Suppressor macrophage treated with lipopolysaccharide for 4 hours (primary cell): Measurements from ENCODE around the gene GNG10.
"Not testable (repeated sequence)": the region's sequence is repeated elsewhere in the genome, so short reads cannot be mapped to it uniquely, and the experiment has no call there.

ENCODE experiments used
- DNase-seq: peaks from one replicate; pipeline ENCODE4 v3.0.0-alpha.2; 2020

Gene GNG10

DNA sequence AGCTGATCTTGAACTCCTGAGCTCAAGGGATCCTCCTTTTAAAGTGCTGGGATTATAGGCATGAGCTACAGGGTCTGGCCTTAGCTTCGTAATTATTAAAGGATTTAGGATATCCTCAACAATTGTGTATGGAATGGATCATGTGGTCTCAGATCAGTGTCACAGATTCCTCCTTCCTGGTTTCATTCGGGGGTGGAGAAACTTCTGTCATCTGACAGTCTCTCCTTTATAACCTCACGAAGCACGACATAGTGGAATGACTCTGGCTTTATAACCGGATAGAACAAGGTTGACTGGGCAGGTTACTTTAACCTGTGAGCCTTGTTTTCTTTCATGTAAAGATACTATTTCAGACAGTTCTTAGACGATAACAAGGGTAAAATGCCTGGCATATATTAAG lies 4.4 kb upstream of the GNG10 start:
- DNase-seq: no peak

DNA sequence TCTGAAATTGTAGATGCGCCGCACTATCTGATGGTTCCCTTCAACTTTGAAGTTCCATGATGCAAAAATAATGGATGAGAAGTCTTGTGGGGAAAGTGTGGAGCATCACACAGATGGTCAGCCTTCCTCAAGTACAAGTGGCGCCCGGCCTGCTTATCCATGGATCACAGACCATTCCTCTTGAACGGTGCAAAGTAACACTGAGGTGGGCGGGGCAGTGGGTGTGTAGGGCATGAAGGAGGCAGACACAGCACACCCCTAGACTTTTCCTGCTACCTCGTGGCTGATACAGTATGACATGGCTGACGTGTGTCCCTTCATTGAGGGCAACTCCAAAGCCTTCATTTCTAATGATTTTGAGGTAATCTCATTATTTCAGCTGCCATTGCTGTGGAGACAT lies 2.5 kb upstream of the GNG10 start:
- DNase-seq: no peak

DNA sequence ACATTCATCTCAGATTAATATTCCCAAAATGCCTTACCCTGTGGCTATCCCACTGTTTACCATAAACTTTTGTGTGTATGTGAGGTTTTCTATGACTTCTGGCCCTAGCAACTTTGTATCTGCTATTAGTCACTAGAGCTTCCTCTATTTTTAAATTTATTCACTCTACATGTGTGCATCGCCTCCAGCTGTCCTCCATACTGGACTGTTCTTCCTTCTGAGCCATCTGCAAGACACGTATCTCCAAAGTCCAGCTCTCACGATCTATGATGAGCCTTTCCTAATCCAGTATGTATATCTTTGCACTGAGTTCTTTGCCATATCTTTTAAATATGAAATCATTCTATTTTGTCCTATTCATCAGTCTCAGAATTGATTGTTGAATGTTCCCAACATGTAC lies 1.7 kb upstream of the GNG10 start:
- DNase-seq: peak; percentile 47

DNA sequence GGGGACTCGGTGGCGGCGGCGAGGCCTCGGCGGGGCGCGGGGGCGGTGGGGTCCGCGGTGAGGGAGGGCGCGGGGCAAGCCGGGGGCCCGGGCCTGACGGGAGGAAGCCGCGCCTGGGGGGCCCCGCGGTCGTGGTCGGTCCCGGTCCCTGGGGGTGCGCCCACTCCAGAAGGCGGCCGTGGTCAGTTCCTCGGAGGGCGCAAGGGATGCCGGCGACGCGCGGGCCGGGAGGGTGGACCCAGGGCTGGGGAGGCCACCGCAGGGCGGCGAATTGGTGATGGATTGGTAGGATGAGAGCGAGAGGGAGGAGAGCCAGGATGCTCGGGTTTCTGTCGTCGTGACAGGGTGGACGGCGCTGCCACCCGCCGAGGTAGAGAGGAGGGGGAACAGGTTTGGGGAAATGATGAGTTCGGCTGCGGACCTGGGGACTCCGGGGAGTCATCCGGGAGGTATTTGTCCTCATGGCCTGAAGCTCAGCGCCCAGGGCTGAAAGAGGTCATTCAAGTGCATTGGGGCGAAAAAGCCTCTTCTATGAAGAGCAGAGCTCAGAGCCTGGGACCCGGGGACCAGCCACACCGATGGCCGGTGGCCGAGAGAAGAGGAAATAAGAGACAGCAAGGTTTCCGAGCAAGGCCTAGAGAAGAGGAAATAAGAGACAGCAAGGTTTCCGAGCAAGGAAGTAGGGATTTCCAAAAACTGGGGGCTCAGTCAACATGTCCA lies 557 bp downstream of the GNG10 start:
- peak; percentile 75 for DNase-seq

DNA sequence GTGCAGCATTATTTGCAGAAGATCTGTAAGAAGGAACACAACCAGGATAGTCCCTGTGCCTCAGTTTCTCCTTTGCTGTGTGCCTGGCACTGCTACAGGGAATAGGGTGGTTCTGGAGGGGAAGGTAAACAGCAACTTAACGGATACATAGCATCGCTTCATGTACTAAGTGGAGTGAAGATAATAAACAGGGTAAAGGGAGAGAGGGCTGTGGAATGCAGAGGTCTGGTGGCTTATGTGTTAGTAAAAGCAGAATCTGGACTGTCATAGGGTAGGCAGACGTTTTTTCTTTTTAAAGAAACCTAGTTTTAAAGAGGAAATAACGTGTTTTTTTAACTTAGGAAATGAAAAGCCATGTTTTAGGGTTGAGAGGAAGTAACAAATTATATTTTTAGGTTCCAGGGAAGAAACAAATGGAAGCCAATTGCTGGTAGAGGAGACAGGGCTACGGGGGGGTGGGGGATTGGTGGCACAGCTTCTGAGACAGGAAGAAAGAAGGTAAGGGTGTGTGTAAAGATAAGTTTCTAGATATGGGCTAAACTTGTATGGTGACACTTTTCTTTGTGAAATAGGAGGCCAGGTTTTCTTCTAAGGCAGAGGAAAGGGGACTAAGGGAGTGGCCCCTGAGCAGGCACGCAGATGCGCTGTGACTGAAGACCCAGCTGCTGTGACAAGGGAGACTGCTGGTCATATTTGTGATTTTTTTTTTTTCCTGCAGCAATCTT lies 1.3 kb downstream of the GNG10 start:
- DNase-seq: peak; percentile 13

DNA sequence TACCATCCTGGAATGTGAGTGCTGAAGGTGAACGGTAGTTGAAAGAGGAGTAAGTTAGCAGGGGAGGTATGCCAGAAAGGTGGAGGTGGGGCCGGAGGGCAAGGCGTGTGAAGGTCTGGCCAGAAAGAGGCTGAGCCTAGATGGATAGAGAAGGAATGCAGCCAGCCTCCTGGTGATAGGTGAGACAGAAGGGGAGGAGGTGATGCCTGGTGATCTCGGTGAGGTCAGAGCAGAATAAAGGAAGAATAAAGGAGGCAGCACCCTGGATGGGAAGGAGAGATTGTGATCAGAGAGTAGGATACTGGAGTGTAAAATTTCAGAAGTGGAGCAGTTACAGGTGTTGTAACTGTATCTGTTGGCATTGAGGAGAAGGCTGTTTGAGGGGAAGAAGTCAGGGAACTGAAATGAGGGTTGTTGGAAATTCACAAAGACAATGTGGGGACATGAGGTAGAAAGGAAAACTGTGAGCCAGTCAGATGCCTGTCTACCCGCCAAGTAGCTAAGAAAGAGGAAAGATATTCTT lies 2.0 kb downstream of the GNG10 start:
- no peak for DNase-seq

DNA sequence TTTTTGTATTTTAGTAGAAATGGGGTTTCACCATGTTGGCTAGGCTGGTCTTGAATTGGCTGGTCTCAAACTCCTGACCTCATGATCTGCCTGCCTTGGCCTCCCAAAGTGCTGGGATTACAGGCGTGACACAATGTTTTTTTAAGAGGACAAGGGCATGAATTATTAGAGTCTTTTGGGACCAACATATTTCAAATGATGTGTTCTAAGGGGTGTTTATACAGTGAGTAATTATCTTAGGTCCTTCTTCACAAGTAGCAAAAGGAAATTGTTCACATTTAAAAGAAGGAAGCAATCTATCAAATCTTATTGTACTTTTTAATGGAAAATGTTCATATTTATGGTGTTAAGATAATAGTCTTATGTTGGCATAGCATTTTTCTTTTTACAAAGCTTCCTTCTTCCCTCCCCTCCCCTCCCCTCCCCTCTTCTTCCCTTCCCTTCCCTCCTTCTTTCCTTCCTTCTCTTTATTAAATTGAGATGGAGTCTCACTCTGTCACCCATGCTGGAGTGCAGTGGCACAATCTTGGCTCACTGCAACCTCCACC lies 6.7 kb downstream of the GNG10 start:
- no peak for DNase-seq

DNA sequence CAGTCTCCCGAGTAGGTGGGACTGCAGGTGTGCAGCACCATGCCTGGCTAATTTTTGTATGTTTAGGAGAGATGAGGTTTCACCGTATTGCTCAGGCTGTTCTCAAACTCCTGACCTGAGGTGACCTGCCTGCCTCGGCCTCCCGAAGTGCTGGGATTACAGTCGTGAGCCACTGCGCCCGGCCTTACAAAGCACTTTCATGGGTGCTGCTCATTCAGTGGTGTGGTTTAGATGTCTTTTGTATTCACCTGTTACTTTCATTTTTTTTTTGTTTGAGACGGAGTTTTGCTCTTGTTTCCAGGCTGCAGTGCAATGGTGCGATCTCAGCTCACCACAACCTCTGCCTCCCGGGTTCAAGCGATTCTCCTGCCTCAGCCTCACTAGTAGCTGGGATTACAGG lies 7.2 kb downstream of the GNG10 start:
- DNase-seq: not testable (repeated sequence)

DNA sequence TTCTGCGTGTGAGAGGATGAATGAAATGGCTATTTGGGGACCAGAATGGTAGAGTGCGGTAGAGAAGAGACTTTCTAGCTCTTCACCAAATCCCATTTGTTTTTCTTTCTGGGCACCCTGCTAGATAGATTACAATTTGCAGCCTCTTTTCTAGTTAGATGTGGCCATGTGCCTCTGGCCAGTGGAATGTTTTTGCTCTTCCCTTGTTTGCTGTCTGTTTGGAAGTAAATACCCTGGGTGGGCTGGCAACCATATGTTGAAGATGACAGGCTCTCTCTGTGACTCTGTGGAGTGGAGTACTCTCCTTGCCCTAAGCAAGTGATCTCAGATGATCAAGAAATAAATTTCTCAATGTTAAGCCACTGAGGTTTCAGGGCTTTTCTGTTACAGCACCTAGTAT lies 12.9 kb downstream of the GNG10 start:
- no peak for DNase-seq

DNA sequence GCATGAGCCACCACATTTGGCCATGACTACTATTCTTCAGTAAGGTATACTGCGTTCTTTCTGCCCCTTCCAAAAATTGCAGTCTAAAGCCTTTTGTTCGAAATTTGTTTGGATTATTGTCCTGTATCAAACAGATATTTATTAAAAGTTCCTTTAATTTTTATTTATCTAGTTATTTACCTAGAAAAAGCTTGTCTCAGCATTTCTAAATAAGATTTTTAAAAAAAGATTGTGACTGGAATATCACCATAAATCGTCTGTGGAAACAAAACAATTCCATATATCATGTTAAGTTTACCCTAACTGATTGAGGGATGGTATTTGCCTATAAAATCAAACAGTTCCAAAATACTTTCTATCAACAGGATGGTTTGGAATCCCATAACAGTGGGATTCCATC lies 14.7 kb downstream of the GNG10 start:
- DNase-seq: no peak

DNA sequence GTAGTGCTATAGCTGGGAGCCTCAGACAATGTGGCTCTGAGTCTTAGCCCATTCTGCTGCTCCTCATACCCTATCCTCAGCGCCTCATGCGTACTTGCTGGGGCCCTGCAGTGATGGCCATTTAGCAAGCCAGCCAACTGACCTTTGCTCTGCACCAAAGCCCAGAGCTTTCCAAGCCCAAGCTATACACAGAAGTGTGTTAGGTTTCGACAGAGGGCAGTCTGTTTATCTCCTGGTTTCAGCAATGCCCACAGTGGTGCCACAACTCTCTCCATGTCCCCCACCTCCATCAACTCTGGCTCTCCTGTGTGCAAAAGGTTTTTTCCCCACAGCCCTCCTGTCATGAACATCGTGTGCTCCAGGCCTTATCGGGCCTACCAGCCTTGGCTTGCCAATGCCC lies 16.9 kb downstream of the GNG10 start:
- no peak for DNase-seq

DNA sequence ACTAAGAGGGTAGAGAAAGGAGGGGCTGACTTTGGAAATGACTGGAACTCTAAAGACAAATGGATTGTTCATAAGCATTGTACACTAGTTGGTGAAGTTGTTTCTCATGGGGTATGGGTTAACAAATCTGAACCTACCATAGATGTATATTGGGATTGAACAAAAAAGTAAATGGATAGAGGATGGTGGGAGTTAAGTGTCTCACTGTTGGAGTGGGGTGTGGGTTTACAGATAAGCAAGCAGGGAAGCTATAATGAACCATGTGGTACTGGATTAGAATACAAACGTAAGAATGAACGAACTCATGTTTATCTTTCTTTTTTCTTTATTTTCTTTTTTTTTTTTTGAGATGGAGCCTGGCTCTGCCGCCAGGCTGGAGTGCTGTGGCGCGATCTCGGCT lies 17.8 kb downstream of the GNG10 start:
- DNase-seq: no peak

DNA sequence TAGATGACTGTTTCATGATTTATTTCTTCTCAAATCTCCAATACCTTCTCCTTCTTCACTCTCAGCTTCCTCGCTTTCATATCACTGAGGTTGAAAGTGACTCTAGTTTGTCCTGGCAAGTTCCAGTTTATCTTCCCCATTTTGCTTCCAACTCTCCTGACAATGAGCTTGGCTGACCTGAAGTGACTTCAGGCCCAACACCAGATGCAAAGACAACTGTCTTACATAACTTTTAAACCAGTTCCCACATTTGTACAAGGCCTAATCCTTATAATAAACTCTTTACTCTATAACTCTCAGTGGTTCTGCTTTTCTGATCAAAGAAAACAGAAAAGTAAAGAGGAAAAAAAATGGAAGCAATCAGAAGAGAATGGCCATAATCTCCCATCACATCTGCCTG lies 22.0 kb downstream of the GNG10 start:
- peak; percentile 53 for DNase-seq

DNA sequence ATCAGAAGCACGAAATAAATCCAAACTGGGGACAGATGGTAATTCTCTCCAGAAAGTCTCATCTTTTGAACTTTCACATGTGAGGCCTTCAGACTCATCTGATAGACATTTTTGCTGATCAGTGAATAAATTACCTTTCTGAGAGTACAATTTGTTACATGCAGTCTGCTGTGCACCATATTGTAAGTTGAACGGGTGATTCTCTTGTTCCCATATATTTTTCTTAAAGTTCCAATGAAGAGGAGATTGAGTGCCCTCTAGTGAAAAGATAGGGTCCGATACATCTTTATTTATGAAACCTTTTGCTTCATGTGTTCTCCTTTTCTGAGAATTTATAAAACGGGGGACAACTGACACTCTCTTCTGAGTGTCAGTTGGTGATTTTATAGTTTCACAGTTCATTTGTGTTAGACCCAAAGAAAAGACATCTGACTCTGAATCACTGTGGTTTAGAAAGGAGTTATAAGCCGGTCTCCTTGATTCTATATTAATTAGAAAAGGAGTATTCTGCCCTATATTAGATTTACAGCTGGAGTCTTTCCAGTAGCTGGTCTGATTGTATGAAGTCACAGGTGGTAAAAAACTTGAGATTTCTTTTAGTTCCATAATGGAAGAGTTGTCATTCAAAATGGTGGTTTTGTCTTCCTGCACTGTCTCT lies 30.4 kb downstream of the GNG10 start:
- DNase-seq: peak; percentile 61

DNA sequence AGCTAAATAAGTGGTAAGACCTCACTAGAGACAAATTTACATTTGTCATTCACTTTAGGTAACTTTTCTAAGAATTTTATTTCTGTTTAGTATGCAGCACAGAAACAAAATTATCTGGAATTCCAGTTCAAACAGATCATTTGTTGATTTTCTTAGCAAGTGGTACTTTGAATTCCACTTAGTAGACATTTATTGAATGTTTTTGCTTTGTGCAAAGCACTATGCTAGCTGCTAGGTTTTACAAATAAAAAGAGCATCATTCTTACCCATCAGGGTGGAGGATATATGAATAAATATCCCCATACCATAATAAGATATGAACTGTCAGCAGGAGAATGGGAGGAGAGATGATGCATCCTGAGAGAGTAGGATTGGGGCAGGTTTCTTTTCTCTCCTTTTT lies 35.4 kb downstream of the GNG10 start:
- no peak for DNase-seq

DNA sequence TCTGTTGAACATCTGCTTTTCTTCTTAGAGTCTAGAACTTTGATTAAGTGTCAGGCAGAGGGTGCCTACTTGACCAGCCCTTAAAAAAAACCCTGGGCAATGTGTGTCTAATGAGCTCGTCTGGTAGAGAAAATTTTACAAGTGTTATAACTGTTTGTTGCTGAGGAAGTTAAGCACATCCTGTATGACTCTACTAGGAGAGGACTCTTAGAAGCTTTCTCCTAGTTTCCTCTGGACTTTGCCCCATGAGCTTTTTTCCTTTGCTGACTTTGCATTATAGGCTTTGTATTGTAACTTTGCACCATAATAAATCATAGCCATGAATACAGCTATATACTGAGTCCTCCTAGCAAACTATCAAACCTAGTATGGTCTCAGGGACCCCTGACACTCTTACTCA lies 39.4 kb downstream of the GNG10 start:
- peak; percentile 2 for DNase-seq

DNA sequence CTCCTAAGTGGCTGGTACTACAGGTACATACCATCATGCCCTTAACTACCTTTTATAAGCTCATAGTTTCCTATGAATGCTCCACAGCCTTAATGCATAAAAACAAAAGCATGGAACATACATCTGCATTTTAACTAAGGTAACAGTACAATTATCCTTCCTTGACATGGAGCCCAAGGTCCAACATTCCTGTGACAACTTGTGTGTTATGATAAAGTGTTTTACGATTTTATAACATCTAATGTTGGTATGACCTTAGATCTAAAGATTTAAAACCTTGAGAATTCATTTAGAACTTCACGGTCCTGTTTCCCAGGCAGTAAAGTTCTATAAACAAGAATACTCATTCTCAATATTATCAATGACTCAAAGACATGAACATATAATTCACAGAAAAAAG lies 43.1 kb downstream of the GNG10 start:
- no peak for DNase-seq

DNA sequence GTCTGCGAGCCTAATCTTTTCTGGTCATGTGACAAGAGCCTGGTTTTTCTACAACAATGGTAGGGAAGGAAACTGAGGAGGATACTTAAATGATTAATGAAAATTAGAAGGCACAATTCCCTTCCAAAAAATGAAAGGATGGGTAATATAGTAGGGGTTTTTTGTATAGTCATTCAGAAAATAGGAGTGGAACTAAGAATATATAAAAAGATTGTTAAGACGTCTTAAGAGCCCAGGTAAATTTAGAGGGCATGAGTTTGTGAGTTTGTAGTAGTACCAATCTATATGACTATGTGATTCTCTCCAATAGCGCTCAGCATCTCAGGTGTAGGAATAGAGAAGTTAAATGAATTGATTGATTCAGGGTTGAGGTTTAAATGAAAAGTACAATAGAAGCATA lies 50.1 kb downstream of the GNG10 start:
- DNase-seq: no peak

DNA sequence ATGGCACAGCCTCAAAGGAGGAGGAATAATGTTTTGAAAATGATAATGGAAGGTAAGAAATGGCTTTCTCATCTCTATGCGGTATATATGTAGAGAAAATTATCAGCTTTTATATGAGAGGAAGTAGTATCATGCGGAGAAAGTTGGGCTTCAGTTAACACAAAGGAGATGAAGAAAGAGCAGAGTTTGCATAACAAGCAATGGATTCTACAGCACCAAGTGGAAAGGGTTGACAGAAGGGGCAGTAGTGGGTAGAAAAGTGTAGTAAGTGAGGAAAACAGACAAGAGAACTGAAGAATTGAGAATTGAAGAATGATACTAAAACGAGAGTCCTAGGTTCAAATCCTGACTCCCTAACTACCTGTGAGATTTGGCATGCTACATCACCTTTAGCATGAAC lies 51.0 kb downstream of the GNG10 start:
- DNase-seq: no peak

DNA sequence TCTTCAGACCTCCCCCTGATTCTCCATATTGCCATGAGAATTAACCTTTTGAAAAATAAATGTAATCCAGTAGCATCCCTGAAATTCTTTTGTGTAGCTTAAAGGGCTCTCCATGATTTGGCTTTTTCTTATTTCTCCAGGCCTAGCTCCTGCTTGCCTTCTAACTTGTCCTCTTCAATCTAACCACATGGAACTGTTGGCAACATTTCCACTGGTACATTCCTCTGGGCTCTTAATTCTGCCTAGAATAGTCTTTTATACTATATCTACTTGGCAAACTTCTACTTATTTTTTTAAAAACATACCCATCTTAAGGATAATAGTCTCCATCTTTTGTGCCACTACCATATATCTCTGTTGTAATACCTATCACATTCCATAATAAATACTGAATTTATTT lies 54.1 kb downstream of the GNG10 start:
- DNase-seq: no peak

DNA sequence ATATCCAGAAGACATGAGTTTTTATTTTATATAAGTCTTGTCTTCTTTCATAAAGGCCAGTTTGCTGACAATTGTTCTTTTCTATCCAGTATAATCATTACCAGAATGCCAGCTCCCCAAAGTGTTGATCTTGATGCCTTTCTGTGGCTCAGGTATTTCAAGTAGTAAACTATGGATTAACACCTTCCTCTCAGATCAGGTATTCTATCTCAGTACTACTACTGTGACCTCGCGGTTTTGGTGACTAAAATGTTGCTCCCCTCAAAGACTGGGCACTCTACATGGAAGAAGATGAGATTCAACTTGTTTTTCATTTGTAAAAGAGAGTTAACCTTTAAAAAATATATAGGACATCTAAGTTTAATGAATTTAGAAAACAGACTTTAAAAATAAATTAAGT lies 58.1 kb downstream of the GNG10 start:
- DNase-seq: no peak
